Measurements from ENCODE around the gene ARIH2.

Gene ARIH2

DNA sequence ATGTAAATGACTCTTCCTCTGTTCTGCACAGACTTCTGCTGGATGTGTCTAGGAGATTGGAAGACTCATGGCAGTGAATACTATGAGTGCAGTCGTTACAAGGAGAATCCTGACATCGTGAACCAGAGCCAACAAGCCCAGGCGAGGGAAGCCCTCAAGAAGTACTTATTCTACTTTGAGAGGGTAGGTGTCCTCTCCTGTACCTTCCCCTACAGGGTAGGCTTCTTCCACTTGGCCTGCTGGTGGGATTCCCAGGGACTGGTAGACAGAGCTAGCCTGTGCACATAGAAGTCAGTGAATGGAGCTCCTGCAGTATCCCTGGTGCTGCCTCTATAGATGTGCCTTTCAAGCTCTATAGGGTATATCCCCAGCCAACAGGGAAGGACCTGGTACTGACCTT is 60.8 kb downstream of the ARIH2 start:
- DNase-seq: no peak

DNA sequence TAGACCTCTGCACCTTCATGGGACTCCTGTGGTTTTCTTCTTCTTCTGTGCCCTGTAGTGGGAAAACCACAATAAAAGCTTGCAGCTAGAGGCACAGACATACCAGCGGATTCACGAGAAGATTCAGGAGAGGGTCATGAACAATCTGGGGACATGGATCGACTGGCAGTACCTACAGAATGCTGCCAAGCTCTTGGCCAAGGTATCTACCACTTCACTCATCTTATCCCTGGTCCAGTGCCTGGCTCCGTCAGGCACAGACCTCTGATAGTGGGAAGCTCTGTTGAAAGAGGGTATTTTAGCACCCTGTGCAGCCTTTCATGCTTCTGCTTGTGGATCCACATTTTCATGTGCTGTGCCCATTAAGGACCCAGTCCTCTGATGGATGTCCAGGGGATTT is 61.7 kb downstream of the ARIH2 start:
- no peak for DNase-seq

DNA sequence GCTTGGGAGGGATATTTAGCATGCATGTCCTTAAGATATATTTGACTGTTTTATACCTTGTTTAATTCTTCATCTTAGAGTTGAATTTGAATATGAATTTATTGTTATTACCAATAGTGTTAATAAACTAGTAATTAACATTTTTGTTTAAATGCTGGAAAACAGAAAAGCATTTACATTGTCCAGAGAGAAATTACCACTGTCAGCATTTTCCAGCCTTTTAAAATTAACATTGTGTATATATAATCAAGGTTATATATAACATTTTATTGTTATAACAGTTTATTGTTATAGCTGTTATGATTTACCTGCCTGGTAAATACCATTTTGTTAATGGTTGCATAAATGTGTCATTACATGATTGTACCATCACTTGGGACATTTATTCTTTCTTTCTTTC is 63.4 kb downstream of the ARIH2 start:
- no peak for DNase-seq

DNA sequence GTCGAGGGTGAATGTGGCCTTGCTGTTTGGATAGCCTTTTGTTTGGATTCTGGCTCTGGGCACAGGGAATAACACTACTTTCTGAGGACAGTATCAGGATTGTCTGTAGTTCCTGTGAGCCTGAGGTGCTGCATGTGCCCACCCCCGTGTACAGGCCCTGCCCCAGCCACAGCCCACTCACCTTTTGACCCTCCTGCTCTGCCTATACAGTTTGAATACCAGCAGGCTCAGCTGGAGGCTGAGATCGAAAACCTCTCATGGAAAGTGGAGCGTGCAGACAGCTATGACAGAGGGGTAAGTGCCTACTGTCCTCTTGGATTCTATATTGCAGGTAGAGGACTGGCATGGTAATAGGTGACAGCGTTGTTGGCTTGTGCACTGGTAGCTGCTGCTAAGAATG is 64.0 kb downstream of the ARIH2 start:
- no peak for DNase-seq

DNA sequence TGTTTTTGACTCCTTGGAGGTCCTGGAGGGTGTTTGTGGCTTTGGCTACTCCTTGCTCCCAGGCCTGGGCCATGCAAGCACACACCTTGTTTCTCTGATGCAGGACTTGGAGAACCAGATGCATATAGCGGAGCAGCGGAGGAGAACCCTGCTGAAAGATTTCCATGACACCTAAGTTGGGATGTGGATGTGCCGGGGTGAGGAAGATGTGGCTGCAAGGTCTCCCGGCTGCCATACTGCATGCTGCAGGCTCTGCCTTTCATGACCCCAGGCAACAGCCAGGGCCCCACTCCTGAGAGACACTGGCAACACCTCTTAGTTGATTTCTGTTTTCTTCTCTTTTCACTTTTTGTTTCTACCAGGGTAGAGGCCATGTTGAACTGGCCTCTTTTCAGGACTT is 64.5 kb downstream of the ARIH2 start:
- DNase-seq: no peak

DNA sequence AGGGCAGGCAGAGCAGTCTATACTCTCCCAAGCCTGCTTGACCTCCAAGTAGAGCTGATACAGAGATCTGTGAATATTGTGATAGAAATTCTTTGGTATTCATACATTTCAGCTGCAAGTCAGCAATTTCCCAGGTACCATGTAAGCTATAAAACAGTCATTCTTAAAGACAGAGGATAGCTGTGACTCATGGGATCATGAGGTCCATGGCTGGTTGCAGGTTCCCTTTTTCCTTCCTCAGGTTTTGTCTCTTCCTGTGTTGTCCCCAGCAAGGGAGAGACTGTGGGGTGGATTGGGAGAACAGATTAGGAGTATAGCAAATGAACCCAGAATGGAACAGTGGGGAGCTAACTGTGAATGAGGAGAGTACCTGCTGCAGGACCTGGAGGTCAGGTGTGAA is 66.0 kb downstream of the ARIH2 start:
- DNase-seq: no peak

DNA sequence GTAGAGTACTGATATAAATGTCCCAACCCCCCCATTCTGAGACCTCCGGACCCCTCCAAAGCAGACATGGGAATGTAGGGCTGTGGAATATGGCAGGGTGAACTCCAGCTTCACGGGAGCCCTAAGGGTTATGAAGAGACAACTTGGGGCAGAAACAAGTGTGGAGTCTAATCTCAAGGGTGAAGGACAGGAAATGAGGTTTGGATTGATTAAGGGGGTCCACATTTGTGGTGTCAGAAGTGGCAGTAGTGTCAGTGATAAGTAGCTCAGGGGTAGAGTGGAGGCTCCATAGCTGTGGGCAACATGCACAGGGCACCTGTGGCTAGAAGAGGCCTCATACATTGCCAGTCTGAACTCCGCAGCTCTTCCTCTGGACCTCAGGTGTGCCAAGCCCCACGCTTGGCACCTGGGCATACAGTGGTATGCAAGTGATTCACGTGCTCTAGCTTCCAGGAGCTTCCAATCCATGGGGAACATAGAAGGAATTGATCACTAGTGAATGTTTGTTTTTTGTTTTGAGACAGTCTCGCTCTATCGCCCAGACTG is 67.3 kb downstream of the ARIH2 start:
- no peak for DNase-seq

DNA sequence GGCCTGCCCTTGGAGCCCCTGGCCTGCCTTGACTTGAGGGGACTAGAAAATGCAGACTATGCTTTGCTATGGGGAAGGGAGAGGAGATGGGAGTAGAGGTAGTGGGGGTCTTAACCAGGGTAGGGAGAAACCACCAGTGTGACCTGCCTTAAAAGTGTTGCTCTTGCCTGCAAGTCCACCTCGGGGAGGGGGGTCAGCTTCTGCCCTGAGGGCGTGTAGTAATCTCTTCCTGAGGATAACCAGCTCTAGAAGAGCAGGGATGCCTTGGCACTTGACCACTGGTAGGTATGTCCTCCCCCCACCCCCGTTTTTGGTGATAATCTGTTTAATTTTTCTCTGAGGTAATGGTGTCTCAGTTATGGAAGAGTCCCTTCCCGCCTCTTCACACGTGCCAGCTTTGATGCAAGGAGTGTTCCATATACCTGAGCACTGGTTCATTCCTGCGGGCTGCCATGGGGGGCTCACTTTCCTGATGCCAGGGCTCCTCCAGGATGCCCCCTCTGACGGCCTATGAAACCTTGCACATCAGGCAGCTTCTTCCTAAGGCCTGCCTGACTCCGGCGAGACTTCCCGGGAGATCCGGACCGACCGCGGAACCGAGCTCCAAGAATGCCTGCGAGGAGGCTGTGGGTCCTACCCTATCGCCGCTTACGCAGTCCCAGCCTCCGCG is 70.6 kb downstream of the ARIH2 start:
- peak; percentile 59 for DNase-seq

DNA sequence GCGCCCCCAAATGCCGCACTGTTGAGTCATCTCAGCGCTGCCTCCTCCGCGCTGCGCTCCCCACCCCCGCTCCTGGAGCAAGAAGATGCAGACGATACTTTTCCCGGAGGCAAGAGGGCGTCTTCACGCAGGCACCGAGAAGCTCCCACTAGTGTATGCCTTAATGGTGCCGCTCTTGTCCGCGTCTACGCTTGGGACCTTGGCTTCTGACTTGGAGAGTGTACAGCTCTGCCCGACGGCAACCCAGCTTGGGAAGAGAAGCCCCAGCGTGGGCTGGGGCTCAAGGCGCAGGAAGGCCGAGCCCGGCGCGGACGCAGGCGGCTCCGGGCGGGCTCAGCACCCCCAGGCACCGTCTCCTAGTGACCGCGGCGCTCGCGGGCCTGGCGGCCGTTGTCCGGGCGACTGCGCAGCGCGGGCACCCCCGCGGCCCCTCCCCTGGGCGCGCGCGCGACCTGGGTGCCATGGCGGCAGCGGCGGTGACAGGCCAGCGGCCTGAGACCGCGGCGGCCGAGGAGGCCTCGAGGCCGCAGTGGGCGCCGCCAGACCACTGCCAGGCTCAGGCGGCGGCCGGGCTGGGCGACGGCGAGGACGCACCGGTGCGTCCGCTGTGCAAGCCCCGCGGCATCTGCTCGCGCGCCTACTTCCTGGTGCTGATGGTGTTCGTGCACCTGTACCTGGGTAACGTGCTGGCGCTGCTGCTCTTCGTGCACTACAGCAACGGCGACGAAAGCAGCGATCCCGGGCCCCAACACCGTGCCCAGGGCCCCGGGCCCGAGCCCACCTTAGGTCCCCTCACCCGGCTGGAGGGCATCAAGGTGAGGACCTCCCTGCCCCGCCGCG is 71.4 kb downstream of the ARIH2 start, which contains the start of gene P4HTM:
TSS of gene P4HTM (plus strand) at position 446 of the 840 bp plus-strand sequence. CDS start at position 462, 16 bp downstream.
- peak; percentile 94 for DNase-seq

DNA sequence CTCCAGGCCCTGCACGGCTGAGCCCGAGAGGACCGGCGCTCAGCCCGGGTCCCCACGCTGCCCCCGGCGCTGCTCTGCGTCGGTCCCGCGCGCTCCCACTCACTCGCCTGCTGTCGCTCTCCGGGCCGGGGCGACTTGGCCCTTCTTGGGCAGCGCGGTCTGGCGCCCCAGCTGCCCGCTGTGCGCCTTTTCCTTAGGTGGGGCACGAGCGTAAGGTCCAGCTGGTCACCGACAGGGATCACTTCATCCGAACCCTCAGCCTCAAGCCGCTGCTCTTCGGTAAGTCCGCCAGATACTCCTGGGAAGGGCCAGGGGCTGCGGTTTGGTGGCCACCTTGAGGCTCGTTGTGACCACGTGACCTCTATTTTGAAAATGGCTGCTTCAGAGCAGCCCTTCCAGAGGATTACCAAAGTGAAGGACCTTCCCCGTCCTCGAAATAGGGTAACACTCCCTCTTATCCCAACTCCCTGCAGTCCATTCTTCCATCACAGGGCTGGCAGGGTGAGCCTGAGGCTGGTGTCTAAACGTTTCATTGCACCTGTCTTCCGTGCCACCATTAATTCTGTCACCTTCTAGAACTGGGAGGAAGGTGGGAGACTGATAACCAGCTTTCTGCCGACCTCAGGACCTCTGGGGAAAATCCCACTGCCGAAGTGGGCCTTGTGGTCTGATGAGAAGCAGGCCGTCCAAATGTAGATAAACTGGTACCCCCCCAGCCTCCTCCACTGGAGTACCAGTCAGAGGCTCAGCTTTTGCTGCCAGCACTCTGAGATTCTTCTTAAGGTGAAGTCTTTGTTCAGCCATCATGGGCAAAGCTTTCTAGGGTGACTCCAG is 72.2 kb downstream of the ARIH2 start:
- peak; percentile 72 for DNase-seq

DNA sequence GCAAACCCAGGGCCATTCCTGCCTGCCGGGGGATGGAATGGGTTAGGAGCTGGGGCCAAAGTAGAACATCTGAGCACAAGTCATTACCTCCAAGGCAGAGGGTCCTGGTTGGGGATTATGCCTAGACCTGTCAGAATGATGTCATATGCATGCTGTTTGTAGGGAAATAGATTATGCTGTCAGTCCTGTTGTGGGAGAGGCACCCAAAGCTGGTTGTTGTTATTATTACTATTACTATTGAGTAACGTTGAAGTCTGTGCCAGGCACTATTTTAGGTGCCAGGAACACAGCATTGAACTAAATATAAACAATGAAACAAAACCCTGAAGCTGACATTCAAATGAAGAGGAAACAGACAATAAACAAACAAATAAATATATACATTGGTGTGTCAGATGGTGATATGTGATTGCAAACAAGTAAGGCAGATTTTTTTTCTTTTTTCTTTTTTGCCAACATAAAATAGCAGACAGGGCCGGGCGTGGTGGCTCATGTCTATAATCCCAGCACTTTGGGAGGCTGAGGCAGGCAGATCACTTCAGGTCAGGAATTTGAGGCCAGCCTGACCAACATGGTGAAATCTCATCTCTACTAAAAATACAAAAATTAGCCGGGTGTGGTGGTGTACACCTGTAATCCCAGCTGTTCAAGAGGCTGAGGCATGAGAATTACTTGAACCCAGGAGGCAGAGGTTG is 73.4 kb downstream of the ARIH2 start:
- DNase-seq: no peak

DNA sequence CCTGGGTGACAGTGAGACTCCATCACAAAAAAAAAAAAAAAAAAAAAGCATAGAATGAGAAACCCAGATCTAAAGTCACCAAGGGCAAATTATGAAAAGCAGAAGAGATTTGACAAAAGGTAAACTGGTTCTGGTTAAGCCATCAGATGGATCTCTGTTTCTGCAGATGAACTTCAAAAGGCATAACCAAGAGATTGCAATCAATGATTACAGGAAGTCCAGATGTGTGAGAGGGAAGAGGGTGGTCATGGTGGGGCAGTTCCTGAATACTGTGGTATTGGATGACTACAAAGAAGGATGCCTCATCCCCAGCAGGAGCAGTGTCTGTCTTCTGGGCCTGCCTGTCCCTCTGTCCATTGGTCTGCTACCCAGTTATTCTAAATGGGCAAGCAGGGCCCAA is 75.2 kb downstream of the ARIH2 start:
- DNase-seq: no peak

DNA sequence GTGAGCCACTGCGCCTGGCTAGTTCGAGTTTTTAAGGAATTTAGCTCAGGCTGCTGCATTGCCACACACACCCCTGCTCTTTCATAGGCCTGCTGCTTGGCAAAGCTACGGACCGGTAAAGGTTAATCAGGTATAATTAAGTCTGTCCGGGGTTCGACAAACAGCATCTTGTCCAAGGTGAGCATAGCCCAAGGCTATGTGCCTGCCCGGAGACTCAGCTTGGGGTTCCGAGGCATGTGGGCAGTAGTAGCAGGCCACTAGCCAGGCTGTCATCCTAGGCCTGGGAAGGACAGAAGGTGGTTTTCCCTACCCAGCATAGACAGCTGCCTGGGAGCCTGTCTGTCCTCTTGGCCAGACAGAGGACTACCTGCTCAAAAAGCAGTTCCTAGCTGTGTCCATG is 78.0 kb downstream of the ARIH2 start:
- DNase-seq: no peak

DNA sequence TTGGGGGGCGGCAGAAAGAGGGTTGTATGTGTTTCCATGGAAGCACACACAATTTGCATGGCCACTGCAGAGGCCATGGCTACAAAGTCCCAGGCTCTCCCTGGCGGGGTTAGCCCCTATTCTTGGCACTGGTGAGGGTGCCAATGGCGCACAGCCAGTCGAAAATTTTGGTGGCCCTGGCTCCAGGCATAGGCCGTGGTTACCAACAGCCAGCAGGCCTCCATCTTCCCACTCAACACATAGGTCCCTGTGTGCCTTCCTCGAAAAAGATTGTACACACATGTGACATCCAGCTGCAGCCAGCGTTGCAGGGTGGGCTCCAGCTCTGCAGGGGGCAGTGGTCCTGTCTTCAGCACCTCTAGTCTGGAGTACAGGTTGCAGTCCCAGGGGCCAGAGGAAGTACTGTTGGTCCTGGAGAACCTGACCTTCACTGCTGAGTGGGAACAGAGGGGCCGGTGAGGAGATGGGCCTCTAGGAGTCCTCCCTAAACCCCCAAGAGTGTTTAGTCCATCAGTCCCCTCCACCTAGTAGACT is 78.5 kb downstream of the ARIH2 start:
- DNase-seq: peak; percentile 33

DNA sequence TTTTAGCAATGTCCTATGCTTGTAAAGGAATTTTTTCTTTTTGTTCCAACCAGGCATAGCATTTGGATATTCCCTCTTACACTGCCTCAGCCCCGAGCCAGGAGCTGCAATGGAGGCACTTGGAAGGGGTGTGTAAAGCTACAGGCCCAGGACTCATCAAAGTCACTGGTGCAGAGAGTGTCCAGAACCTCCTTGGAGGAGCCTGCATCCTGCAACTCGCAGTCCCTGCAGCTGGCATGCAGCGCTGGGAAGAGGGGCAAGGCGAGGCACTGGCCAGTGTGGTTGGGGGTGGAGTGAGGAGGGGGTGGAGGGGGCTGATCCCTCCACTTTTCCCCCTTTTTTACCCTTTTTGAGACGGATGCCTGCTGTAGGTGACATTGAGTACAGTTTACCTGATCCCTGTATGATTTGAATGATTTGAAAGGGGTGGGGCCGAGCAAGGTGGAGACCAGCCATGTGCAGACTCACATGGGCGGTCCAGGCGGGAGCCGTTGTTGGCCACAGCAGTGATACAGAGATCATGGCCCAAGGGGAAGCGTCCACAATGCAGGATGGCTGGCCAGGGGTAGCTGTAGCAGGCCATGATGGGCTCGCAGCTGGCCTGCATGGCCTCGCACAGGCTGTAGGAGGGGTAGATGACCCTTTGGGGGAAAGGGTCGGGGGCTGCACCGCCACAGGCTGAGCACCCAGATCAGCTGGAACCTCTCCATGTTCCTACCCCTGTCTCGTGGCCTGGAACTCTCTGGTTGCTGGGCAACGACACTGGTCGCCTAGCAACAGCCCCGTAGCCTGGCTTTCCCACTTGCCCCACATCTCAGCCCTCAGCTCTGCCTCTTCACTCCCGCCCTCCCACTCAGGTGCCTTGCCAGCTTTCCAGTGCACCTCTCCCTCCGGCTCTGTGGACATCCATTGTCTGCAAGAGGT is 79.3 kb downstream of the ARIH2 start:
- peak; percentile 95 for DNase-seq

DNA sequence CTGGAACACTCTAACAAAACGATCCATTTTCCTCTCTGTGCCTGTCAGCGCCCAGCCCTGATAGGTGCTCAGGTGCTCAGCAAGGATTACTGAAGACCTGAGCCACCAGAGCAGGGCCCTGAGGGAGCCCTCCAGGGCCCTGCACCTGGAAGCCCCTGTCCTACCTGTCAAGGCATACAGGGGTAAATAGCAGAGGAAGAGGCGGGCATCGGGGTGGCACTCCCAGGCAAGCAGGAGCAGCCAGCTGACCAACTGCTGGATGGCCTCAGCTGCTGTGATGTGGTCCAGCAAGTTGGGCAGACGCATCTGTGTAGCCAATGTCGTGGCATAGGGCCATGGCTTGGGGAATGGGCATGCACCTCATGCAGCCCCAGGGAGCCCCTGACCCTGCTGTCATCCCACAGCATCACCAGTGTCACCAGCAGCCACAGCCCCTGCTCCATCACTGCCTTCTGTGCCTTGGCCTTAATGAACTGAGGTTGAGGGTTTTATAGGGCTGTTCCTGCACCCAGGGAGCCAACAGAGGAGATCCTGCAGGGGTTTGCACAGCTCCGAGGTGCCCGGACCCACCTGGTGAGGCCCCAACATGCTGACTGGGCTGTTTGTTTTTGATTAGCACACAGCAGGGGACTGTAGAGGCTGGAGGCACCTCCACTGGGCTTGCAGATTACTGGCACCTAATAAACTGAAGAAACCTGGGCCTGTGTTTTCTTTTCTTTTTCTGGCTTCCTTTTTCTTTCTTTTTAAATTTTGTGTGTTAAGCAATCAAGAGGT is 80.6 kb downstream of the ARIH2 start:
- DNase-seq: no peak

DNA sequence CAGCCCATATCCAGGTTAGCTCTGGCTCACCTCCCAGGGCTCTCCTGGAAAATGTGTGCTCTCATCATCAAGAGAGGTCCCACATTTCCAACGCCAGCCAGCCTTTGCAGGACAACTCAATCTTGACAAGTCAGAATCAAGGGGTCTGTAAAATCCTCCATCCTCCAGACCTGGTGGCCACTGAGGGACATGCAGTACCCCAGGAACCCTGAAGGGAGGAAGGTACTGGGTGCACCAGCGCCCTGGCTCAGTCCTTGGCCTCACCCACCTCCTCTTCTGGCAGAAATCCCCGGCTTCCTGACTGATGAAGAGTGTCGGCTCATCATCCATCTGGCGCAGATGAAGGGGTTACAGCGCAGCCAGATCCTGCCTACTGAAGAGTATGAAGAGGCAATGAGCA is 82.5 kb downstream of the ARIH2 start:
- no peak for DNase-seq

DNA sequence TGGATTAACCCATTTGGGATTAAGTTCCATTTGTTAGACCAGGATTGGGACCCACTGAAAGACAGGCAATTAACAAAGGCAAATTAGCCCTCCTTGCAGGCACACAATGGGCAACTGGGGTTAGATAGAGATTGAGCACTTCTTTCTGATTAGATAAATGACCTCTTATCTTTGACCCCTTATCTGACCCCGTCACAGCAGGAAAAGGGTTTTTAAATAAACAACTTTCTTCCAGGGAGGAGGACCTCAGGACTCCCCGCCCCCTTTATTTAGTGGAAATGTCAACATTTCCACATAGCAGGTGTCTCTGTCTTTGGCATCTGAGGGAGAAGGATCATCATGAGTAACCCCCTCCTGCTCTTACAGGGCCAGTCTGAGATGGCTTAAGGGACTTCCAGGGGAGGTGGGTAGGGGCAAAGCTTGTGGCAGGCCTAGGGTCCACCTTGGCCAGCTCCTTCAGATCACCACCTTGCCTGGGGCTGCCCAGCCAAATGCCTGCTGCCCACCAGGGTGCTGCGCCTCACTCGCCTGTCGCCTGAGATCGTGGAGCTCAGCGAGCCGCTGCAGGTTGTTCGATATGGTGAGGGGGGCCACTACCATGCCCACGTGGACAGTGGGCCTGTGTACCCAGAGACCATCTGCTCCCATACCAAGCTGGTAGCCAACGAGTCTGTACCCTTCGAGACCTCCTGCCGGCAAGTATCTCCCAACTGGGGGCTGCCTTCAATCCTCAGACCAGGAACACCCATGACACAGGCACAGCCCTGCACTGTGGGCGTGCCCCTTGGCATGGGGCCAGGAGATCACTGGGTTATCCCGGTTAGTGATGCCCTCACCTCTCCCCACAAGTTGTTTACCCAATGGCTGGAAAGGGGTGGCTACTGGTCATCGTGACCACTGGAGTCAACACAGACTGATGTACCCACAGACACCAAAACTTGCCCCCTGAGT is 86.0 kb downstream of the ARIH2 start:
- no peak for DNase-seq

DNA sequence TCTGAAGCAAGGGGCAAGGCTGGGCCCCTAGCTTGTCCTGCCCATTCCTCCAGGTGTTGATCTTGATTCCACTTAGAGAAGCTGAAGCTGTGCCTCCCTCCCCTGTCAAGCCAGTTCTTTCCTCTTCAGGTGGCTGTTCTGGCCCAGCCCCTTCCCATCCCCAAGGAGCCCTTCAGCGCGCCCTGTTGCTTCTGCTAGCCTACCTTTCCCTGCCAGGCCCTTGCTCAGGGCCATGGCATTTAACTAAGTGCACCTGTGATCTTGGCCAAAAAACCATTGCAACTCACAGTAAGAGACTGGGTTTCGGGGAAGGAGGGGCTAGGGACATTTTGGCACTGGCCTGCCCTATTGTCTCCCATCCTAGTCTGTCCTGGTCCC is 86.7 kb downstream of the ARIH2 start:
- no peak for DNase-seq

Data from eye (tissue), 1 donor.